ENCODE data around the gene ACOX2.

ACOX2 gene

DNA sequence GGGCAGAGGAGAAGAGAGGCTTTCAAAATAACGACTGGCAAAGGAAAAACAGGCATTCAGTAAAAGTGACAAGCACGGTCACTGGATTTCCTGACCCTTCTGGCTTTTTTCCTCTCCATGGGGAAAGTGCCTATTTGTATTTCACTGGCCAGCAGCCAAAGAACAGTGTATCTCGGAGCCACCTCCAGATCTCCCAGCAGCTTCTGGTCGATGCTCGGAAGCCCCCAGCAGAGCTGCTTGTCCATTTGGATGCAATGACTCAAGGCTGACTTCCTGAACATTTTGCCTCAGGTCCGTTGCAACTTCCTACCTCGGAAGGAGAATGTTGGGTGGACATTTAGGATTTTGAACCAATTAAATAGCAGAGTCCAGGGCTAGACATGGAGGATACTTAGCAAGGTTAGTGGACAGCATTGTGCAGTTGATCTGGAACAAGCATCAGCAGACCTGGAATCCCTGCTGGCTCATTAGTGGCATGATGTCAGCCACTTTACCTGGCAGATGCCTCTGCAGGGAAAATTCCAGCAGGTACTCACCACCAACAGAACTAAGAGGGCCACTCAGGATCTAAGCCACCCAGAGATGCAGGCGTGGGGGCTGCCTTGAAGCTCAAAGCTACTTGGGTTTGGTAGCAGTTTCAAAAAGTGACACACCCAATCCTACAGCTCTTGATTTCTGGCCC, 39.1 kb upstream of the ACOX2 start:
- Histone ChIP-seq H3K27me3 (replicated peaks; ENCODE audit: control insufficient read depth, insufficient read depth, low read length, poor library complexity, severe bottlenecking) (no peaks in the 10 kb centered on the region), H3K36me3 (ENCODE audit: control insufficient read depth, insufficient read depth, low read length) (no peaks in the 10 kb centered on the region), H3K4me3 (ENCODE audit: insufficient read depth, low read depth, low read length, poor library complexity, severe bottlenecking) (no peak overlapping the region), H3K9me3 (ENCODE audit: control insufficient read depth, low read length) (no peaks in the 10 kb centered on the region), H3K4me1 (ENCODE audit: control insufficient read depth, insufficient read depth, low read length, poor library complexity, severe bottlenecking) (no peaks in the 10 kb centered on the region), H3K27ac (ENCODE audit: insufficient read depth, low read length, poor library complexity, severe bottlenecking) (no peak overlapping the region)
- no peak for DNase-seq

DNA sequence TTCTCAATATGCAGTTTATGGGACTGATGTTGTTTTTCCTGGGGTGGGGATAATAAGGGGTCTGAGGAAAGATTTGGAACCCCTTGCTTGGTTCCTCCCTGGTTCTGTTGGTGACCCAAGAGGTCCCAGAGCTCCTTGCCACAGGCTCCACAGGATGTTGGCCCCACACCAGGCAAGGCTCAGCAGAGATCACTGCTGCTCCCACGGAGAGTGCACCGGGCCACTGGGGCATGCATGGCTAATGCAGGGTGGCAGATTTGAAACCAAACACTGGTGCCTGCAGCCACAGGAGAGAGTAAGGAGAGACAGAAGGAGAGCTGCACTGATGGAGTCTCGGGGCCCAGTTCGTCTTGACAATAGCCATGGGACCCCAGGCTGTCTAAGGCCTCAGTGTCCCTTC, 37.7 kb upstream of the ACOX2 start:
- Histone ChIP-seq H3K9me3 (ENCODE audit: control insufficient read depth, low read length) (no peaks in the 10 kb centered on the region), H3K27ac (ENCODE audit: insufficient read depth, low read length, poor library complexity, severe bottlenecking) (no peak overlapping the region), H3K27me3 (replicated peaks; ENCODE audit: control insufficient read depth, insufficient read depth, low read length, poor library complexity, severe bottlenecking) (no peaks in the 10 kb centered on the region), H3K36me3 (ENCODE audit: control insufficient read depth, insufficient read depth, low read length) (no peaks in the 10 kb centered on the region), H3K4me1 (ENCODE audit: control insufficient read depth, insufficient read depth, low read length, poor library complexity, severe bottlenecking) (no peaks in the 10 kb centered on the region), H3K4me3 (ENCODE audit: insufficient read depth, low read depth, low read length, poor library complexity, severe bottlenecking) (no peak overlapping the region)
- no peak for DNase-seq

DNA sequence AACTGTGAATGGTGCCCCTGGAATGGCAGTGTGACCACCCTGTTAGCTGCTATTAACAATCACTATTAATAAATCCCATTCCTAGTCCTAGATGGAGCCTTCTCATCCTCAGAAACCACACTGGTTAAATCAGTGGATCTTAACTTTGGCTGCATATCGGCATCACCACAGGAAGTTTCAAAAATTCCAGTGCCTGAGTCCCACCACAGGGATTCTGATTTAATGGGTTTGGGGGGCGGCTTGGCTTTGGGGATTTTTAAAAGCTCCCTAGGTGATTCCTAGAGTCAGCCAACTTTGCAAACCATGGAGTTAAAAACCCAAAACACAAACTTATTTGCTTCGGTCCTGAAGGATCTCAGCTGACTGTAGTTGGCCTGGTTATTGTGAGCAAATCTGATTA, 37.1 kb upstream of the ACOX2 start:
- Histone ChIP-seq H3K27me3 (replicated peaks; ENCODE audit: control insufficient read depth, insufficient read depth, low read length, poor library complexity, severe bottlenecking) (no peaks in the 10 kb centered on the region), H3K27ac (ENCODE audit: insufficient read depth, low read length, poor library complexity, severe bottlenecking) (no peak overlapping the region), H3K36me3 (ENCODE audit: control insufficient read depth, insufficient read depth, low read length) (no peaks in the 10 kb centered on the region), H3K4me3 (ENCODE audit: insufficient read depth, low read depth, low read length, poor library complexity, severe bottlenecking) (no peak overlapping the region), H3K4me1 (ENCODE audit: control insufficient read depth, insufficient read depth, low read length, poor library complexity, severe bottlenecking) (no peaks in the 10 kb centered on the region), H3K9me3 (ENCODE audit: control insufficient read depth, low read length) (no peaks in the 10 kb centered on the region)
- DNase-seq: no peak

GRCh38 chr3:58573640-58574039, 36.6 kb upstream of the ACOX2 start:
- H3K27me3 ChIP-seq (replicated peaks; ENCODE audit: control insufficient read depth, insufficient read depth, low read length, poor library complexity, severe bottlenecking): no peaks in the 10 kb centered on the region
- DNase-seq: no peak
- H3K4me3 ChIP-seq (ENCODE audit: insufficient read depth, low read depth, low read length, poor library complexity, severe bottlenecking): no peak overlapping the region
- no peaks in the 10 kb centered on the region for H3K36me3 ChIP-seq (ENCODE audit: control insufficient read depth, insufficient read depth, low read length)
- no peaks in the 10 kb centered on the region for H3K9me3 ChIP-seq (ENCODE audit: control insufficient read depth, low read length)
- H3K4me1 ChIP-seq (ENCODE audit: control insufficient read depth, insufficient read depth, low read length, poor library complexity, severe bottlenecking): peaks cover 2% of the 10 kb centered on the region
- no peak overlapping the region for H3K27ac ChIP-seq (ENCODE audit: insufficient read depth, low read length, poor library complexity, severe bottlenecking)

- no peak for DNase-seq
- peaks cover 3% of the 10 kb centered on the region for H3K4me1 ChIP-seq (ENCODE audit: control insufficient read depth, insufficient read depth, low read length, poor library complexity, severe bottlenecking)
- no peak overlapping the region for H3K4me3 ChIP-seq (ENCODE audit: insufficient read depth, low read depth, low read length, poor library complexity, severe bottlenecking)
- no peaks in the 10 kb centered on the region for H3K9me3 ChIP-seq (ENCODE audit: control insufficient read depth, low read length)
- no peaks in the 10 kb centered on the region for H3K27me3 ChIP-seq (replicated peaks; ENCODE audit: control insufficient read depth, insufficient read depth, low read length, poor library complexity, severe bottlenecking)
- H3K36me3 ChIP-seq (ENCODE audit: control insufficient read depth, insufficient read depth, low read length): no peaks in the 10 kb centered on the region
- H3K27ac ChIP-seq (ENCODE audit: insufficient read depth, low read length, poor library complexity, severe bottlenecking): no peak overlapping the region
Observed at GRCh38 chr3:58572634-58573230, 35.7 kb upstream of the ACOX2 start.

DNA sequence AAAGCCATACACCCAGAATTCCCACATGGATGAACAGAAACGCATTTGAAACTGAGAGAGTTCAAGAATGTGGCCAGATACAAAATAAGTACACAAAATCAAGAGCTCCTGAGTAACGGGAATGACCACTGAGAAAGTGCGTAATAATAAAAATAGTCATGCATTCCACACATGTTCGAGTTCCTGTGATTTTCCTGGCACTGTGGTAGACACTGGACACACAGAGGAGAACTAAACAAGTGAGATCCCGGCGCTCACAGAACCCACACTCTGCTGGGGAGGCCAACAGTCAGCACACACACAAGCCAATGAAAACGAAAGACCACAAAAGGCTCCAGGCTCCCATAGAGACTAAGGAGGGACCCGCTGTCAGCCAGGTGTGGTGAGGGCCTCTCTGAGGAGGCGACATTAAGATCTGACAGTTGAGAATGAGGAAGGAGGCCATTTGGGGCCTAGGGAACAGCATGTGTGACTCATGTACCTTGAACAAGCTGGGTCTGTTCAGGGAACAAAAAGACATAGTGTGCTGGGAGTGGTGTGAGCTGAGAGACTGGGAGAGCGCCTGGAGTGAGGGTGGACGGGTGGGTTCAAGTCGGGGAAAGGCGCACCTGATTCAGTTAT, 35.1 kb upstream of the ACOX2 start:
- DNase-seq: no peak
- Histone ChIP-seq H3K27me3 (replicated peaks; ENCODE audit: control insufficient read depth, insufficient read depth, low read length, poor library complexity, severe bottlenecking) (no peaks in the 10 kb centered on the region), H3K36me3 (ENCODE audit: control insufficient read depth, insufficient read depth, low read length) (no peaks in the 10 kb centered on the region), H3K9me3 (ENCODE audit: control insufficient read depth, low read length) (no peaks in the 10 kb centered on the region), H3K4me3 (ENCODE audit: insufficient read depth, low read depth, low read length, poor library complexity, severe bottlenecking) (no peak overlapping the region), H3K27ac (ENCODE audit: insufficient read depth, low read length, poor library complexity, severe bottlenecking) (no peak overlapping the region), H3K4me1 (ENCODE audit: control insufficient read depth, insufficient read depth, low read length, poor library complexity, severe bottlenecking) (peaks cover 3% of the 10 kb centered on the region)

GRCh38 chr3:58570851-58571250, 33.9 kb upstream of the ACOX2 start:
- H3K9me3 ChIP-seq (ENCODE audit: control insufficient read depth, low read length): no peaks in the 10 kb centered on the region

GRCh38 chr3:58569287-58570001, 32.5 kb upstream of the ACOX2 start:
- Histone ChIP-seq H3K4me1 (ENCODE audit: control insufficient read depth, insufficient read depth, low read length, poor library complexity, severe bottlenecking) (peaks cover 3% of the 10 kb centered on the region), H3K27ac (ENCODE audit: insufficient read depth, low read length, poor library complexity, severe bottlenecking) (no peak overlapping the region), H3K27me3 (replicated peaks; ENCODE audit: control insufficient read depth, insufficient read depth, low read length, poor library complexity, severe bottlenecking) (no peaks in the 10 kb centered on the region), H3K9me3 (ENCODE audit: control insufficient read depth, low read length) (no peaks in the 10 kb centered on the region), H3K4me3 (ENCODE audit: insufficient read depth, low read depth, low read length, poor library complexity, severe bottlenecking) (no peak overlapping the region), H3K36me3 (ENCODE audit: control insufficient read depth, insufficient read depth, low read length) (no peaks in the 10 kb centered on the region)
- DNase-seq: no peak

More at GRCh38 chr3:58570851-58571250, 33.9 kb upstream of the ACOX2 start:
- Histone ChIP-seq H3K4me3 (ENCODE audit: insufficient read depth, low read depth, low read length, poor library complexity, severe bottlenecking) (no peak overlapping the region), H3K4me1 (ENCODE audit: control insufficient read depth, insufficient read depth, low read length, poor library complexity, severe bottlenecking) (peaks cover 3% of the 10 kb centered on the region), H3K36me3 (ENCODE audit: control insufficient read depth, insufficient read depth, low read length) (no peaks in the 10 kb centered on the region), H3K27me3 (replicated peaks; ENCODE audit: control insufficient read depth, insufficient read depth, low read length, poor library complexity, severe bottlenecking) (no peaks in the 10 kb centered on the region), H3K27ac (ENCODE audit: insufficient read depth, low read length, poor library complexity, severe bottlenecking) (no peak overlapping the region)
- DNase-seq: no peak

GRCh38 chr3:58568572-58569286, 31.7 kb upstream of the ACOX2 start:
- Histone ChIP-seq H3K27me3 (replicated peaks; ENCODE audit: control insufficient read depth, insufficient read depth, low read length, poor library complexity, severe bottlenecking) (no peaks in the 10 kb centered on the region), H3K9me3 (ENCODE audit: control insufficient read depth, low read length) (no peaks in the 10 kb centered on the region), H3K36me3 (ENCODE audit: control insufficient read depth, insufficient read depth, low read length) (no peaks in the 10 kb centered on the region), H3K4me1 (ENCODE audit: control insufficient read depth, insufficient read depth, low read length, poor library complexity, severe bottlenecking) (peaks cover 3% of the 10 kb centered on the region), H3K27ac (ENCODE audit: insufficient read depth, low read length, poor library complexity, severe bottlenecking) (no peak overlapping the region), H3K4me3 (ENCODE audit: insufficient read depth, low read depth, low read length, poor library complexity, severe bottlenecking) (no peak overlapping the region)
- peak; percentile 23 to 53 (median 23) for DNase-seq

Data from effector memory CD4-positive, alpha-beta T cell (primary cell).